GM20431 (cell line): ENCODE results near the gene DNA2.
"Not testable (repeated sequence)": the region's sequence is repeated elsewhere in the genome, so short reads cannot be mapped to it uniquely, and the experiment has no call there.

ENCODE experiments used
- in situ Hi-C: fragments of 300-500 bp; cut with MseI, MboI; formaldehyde crosslinking; loops from one replicate; pipeline ENCODE4 v1.15.0; 2020; ENCODE audit warnings: low sequenced_read_pairs; ENCODE audit not compliant: unreplicated experiment

Gene DNA2

GRCh38 chr10:68449698-68450097 lies 22.1 kb downstream of the DNA2 start:
- in situ Hi-C loops, result not testable (repeated sequence)

GRCh38 chr10:68446179-68446578 lies 25.6 kb downstream of the DNA2 start:
- in situ Hi-C loops, result no loop called here

- in situ Hi-C loops, result no loop called here
Observed at GRCh38 chr10:68442971-68443370, 28.8 kb downstream of the DNA2 start.

GRCh38 chr10:68440898-68441297 lies 30.9 kb downstream of the DNA2 start:
- in situ Hi-C loops, result no loop called here

- in situ Hi-C loops, result no loop called here
Observed at GRCh38 chr10:68435803-68436202, 36.0 kb downstream of the DNA2 start.

- in situ Hi-C loops, result no loop called here
Observed at GRCh38 chr10:68434657-68435056, 37.1 kb downstream of the DNA2 start.

GRCh38 chr10:68428396-68429104 lies 43.2 kb downstream of the DNA2 start:
- in situ Hi-C loops, result no loop called here

- in situ Hi-C loops, result no loop called here
Observed at GRCh38 chr10:68424454-68425014, 47.2 kb downstream of the DNA2 start.

GRCh38 chr10:68423522-68423921 lies 48.3 kb downstream of the DNA2 start:
- in situ Hi-C loops, result no loop called here

GRCh38 chr10:68419376-68419775 lies 52.4 kb downstream of the DNA2 start:
- in situ Hi-C loops, result no loop called here

- in situ Hi-C loops, result no loop called here
Observed at GRCh38 chr10:68408898-68409518, 62.8 kb downstream of the DNA2 start.

- in situ Hi-C loops, result no loop called here
Observed at GRCh38 chr10:68406815-68407548, 64.8 kb downstream of the DNA2 start, which contains the start of gene RUFY2. RUFY2 (minus strand) TSS chr10:68407277; CDS start chr10:68407189, 88 bp downstream.

- in situ Hi-C loops, result no loop called here
Observed at GRCh38 chr10:68406111-68406814, 65.5 kb downstream of the DNA2 start.

GRCh38 chr10:68403701-68404100 lies 68.1 kb downstream of the DNA2 start:
- in situ Hi-C loops, result no loop called here

- in situ Hi-C loops, result no loop called here
Observed at GRCh38 chr10:68402276-68402675, 69.5 kb downstream of the DNA2 start.

GRCh38 chr10:68397005-68397404 lies 74.8 kb downstream of the DNA2 start:
- in situ Hi-C loops, result no loop called here

- in situ Hi-C loops, result no loop called here
Observed at GRCh38 chr10:68385740-68386139, 86.0 kb downstream of the DNA2 start.

GRCh38 chr10:68371604-68372003 lies 100.2 kb downstream of the DNA2 start:
- in situ Hi-C loops, result no loop called here

GRCh38 chr10:68367121-68367520 lies 104.7 kb downstream of the DNA2 start:
- in situ Hi-C loops, result no loop called here

- in situ Hi-C loops, result no loop called here
Observed at GRCh38 chr10:68366600-68366999, 105.2 kb downstream of the DNA2 start.
